Astrocyte (in vitro differentiated cells and primary cell): ENCODE measurements around the gene GBF1.

Experiments used
- EZH2 ChIP-seq: IDR thresholded peaks from 2 replicates; pipeline ENCODE4 v1.6.1; 2012; ENCODE audit warnings: mild to moderate bottlenecking, low read length, inconsistent platforms; ENCODE audit not compliant: insufficient read depth
- TF ChIP-seq, protein P1 (sequence below): IDR thresholded peaks from 2 replicates; pipeline ENCODE4 v1.5.1; 2011; ENCODE audit warnings: low read depth, mild to moderate bottlenecking, inconsistent platforms, low read length, moderate library complexity; ENCODE audit not compliant: insufficient read depth

DNA sequence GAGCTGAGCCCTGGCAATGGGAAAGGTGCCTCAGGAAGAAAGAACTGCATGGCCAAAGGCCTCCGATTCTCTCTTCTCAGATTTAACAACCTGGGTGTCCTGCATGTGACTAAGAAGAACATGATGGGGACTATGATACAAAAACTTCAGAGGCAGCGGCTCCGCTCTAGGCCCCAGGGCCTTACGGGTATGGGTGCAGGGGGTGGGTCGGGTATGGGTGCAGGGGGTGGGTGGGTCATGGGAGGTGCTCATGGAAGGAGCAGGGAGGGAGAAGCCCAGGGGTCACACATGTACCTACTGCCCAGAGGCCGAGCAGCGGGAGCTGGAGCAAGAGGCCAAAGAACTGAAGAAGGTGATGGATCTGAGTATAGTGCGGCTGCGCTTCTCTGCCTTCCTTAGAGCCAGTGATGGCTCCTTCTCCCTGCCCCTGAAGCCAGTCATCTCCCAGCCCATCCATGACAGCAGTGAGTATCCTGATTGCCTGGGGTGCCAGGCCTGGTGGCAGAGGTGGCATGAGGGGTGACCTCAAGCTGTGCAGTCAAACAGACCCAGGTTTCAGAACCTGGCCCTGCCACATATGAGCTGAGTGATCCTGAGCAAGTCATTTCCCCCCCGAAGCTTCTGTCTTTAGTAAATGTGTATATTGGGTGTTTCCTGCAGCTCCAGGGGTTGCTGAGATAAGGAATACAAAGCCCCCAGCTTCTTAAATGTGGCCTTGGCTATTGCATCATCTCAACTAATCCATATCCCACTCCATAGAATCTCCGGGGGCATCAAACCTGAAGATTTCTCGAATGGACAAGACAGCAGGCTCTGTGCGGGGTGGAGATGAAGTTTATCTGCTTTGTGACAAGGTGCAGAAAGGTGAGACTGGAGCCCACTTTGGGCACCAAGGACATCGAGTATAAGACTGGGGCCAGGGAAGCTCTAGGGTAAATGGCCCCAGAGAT is 152.2 kb downstream of the GBF1 start:
- TF ChIP-seq, protein P1, sequence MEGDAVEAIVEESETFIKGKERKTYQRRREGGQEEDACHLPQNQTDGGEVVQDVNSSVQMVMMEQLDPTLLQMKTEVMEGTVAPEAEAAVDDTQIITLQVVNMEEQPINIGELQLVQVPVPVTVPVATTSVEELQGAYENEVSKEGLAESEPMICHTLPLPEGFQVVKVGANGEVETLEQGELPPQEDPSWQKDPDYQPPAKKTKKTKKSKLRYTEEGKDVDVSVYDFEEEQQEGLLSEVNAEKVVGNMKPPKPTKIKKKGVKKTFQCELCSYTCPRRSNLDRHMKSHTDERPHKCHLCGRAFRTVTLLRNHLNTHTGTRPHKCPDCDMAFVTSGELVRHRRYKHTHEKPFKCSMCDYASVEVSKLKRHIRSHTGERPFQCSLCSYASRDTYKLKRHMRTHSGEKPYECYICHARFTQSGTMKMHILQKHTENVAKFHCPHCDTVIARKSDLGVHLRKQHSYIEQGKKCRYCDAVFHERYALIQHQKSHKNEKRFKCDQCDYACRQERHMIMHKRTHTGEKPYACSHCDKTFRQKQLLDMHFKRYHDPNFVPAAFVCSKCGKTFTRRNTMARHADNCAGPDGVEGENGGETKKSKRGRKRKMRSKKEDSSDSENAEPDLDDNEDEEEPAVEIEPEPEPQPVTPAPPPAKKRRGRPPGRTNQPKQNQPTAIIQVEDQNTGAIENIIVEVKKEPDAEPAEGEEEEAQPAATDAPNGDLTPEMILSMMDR: no peak
- TF ChIP-seq EZH2: no peak
